ENCODE measurements around the gene CDHR2.

Gene CDHR2

DNA sequence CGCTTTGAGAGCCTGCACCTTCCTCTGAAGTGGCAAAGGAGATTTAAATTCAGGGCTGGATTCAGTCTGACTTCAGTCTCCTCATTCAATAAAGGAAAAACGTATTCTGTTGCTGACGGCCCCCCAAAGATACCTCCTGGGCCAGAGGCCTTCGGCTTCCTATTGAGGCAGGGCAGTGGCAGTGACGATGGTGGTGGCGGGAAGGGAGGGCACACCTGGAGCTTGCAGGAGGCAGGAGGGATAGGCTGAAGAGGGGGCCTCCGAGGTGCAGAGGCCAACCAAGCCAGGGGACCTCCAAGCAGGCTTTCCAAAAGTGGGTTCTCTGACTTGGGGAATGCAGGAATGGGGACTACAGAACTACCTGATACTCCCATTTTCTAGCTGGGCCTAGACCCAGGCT lies 27.9 kb upstream of the CDHR2 start:
- H3K27me3 ChIP-seq = no peaks in the 10 kb centered on the region
- no peaks in the 10 kb centered on the region for H3K9me3 ChIP-seq
- peaks cover 3% of the 10 kb centered on the region; the same call in 1 of the 2 replicates for H3K36me3 ChIP-seq
- no peak overlapping the region for H3K4me3 ChIP-seq (ENCODE audit: low read depth, low read length)
- no peak for DNase-seq
- TF ChIP-seq CTCF (IDR thresholded peaks at IDR 0.05; ENCODE audit: low read depth, low read length) = no peak
- no peaks in the 10 kb centered on the region for H3K4me1 ChIP-seq

DNA sequence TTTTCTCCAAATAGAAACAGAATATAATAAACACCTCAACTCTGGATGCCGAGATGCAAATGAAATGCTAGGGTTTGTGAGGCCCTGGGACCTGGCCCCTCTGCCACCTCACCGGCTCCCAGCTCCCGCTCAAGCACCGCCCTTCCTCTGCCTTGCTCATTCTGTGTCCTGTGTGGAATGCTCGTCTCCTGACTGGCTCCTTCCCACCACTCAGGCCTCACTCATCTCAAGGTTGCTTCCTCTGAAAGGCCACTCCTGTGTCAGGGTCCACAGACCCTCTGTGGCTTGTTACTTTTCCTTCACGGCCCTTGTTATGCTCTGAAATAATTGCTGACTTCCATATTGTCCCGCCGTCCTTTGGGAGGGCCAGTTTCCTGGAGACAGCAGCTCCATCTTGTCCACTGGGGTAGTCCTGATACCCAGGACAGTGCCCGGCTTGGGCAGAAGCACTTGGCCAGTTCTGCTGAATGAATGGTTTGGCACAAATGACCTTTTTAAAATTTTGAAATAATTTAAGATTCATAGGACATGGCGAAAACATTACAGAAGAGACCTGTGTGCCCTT lies 27.4 kb upstream of the CDHR2 start:
- TF ChIP-seq CTCF (IDR thresholded peaks at IDR 0.05; ENCODE audit: low read depth, low read length) = no peak
- no peaks in the 10 kb centered on the region for H3K4me1 ChIP-seq
- no peaks in the 10 kb centered on the region for H3K27me3 ChIP-seq
- peaks cover 3% of the 10 kb centered on the region; the same call in 1 of the 2 replicates for H3K36me3 ChIP-seq
- H3K9me3 ChIP-seq = no peaks in the 10 kb centered on the region
- DNase-seq = no peak
- no peak overlapping the region for H3K4me3 ChIP-seq (ENCODE audit: low read depth, low read length)

DNA sequence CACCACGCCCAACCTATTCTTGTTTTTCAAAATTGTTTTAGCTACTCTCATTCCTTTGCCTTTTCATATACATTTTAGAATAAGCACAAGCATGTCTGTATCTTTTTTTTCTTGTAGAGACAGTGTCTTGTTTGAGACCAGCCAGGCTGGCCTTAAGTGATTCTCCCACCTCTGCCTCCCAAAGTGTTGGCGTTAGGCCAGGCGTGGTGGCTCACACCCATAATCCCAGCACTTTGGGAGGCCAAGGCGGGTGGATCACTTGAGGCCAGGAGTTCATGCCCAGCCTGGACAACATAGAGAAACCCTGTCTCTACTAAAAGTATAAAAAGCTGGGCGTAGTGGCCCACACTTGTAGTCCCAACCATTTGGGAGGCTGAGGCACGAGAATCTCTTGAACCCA lies 25.0 kb upstream of the CDHR2 start:
- TF ChIP-seq CTCF (IDR thresholded peaks at IDR 0.05; ENCODE audit: low read depth, low read length) = no peak
- H3K4me1 ChIP-seq = peaks cover 10% of the 10 kb centered on the region
- peaks cover 25% of the 10 kb centered on the region for H3K36me3 ChIP-seq
- no peaks in the 10 kb centered on the region for H3K9me3 ChIP-seq
- DNase-seq = no peak
- H3K27me3 ChIP-seq = no peaks in the 10 kb centered on the region
- no peak overlapping the region for H3K4me3 ChIP-seq (ENCODE audit: low read depth, low read length)

- Histone ChIP-seq H3K4me1 (peaks cover 17% of the 10 kb centered on the region), H3K4me3 (ENCODE audit: low read depth, low read length) (no peak overlapping the region), H3K9me3 (no peaks in the 10 kb centered on the region), H3K27me3 (no peaks in the 10 kb centered on the region), H3K36me3 (peaks cover 32% of the 10 kb centered on the region)
- no peak for TF ChIP-seq CTCF (IDR thresholded peaks at IDR 0.05; ENCODE audit: low read depth, low read length)
- DNase-seq = no peak
Observed at GRCh38 chr5:176524987-176525386, 24.2 kb upstream of the CDHR2 start.

DNA sequence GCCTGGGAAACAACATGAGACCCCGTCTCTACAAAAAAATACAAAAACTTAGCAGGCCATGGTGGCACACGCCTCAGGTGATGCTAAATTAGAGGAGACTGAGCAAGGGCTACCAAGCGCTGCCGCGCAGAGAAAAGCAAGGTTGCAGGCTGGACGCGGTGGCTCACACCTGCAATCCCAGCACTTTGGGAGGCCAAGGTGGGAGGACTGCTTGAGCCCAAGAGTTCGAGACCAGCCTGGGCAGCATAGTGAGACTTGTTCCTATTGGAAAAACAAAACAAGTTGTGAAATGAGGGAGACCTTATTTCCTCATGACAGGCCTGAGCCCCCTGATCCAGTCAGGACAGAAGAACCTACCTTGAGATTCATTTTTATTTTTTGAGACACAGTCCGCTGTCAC lies 23.5 kb upstream of the CDHR2 start:
- no peak for TF ChIP-seq CTCF (IDR thresholded peaks at IDR 0.05; ENCODE audit: low read depth, low read length)
- Histone ChIP-seq H3K27me3 (no peaks in the 10 kb centered on the region), H3K36me3 (peaks cover 36% of the 10 kb centered on the region), H3K4me1 (peaks cover 20% of the 10 kb centered on the region), H3K9me3 (no peaks in the 10 kb centered on the region), H3K4me3 (ENCODE audit: low read depth, low read length) (no peak overlapping the region)
- DNase-seq = no peak

- no peaks in the 10 kb centered on the region for H3K9me3 ChIP-seq
- no peak for TF ChIP-seq CTCF (IDR thresholded peaks at IDR 0.05; ENCODE audit: low read depth, low read length)
- no peaks in the 10 kb centered on the region for H3K27me3 ChIP-seq
- H3K4me3 ChIP-seq (ENCODE audit: low read depth, low read length) = no peak overlapping the region
- H3K4me1 ChIP-seq = peaks cover 27% of the 10 kb centered on the region
- no peak for DNase-seq
- peaks cover 44% of the 10 kb centered on the region for H3K36me3 ChIP-seq
Observed at GRCh38 chr5:176526462-176526861, 22.7 kb upstream of the CDHR2 start.

Measured in BE2C (cell line).